GM18520 (cell line): ENCODE results near the gene DOHH.
"Not testable (repeated sequence)": the region's sequence is repeated elsewhere in the genome, so short reads cannot be mapped to it uniquely, and the experiment has no call there.

Source experiments
- ATAC-seq: cut with Tn5 transposase; IDR thresholded peaks from one replicate; pipeline ENCODE4 v1.9.1; 2021; ENCODE audit not compliant: unreplicated experiment

DOHH gene

GRCh38 chr19:3459965-3460582 lies 40.4 kb downstream of the DOHH start:
- ATAC-seq = no peak

- no peak for ATAC-seq
Measured at GRCh38 chr19:3459089-3459881, 41.2 kb downstream of the DOHH start.

- no peak for ATAC-seq
Measured at GRCh38 chr19:3458229-3459088, 42.0 kb downstream of the DOHH start.

GRCh38 chr19:3457528-3458228 lies 42.8 kb downstream of the DOHH start:
- no peak for ATAC-seq

GRCh38 chr19:3456925-3457527 lies 43.4 kb downstream of the DOHH start:
- ATAC-seq = no peak

- no peak for ATAC-seq
Measured at GRCh38 chr19:3455960-3456601, 44.4 kb downstream of the DOHH start.

- ATAC-seq = no peak
Measured at GRCh38 chr19:3455393-3455955, 45.0 kb downstream of the DOHH start.

- ATAC-seq = no peak
Measured at GRCh38 chr19:3454656-3455392, 45.6 kb downstream of the DOHH start.

GRCh38 chr19:3453840-3454239 lies 46.6 kb downstream of the DOHH start:
- no peak for ATAC-seq

GRCh38 chr19:3452942-3453214 lies 47.6 kb downstream of the DOHH start:
- not testable (repeated sequence) for ATAC-seq

GRCh38 chr19:3452171-3452941 lies 48.1 kb downstream of the DOHH start:
- ATAC-seq = no peak

- ATAC-seq = no peak
Measured at GRCh38 chr19:3451451-3451866, 49.0 kb downstream of the DOHH start.

- no peak for ATAC-seq
Measured at GRCh38 chr19:3450796-3451411, 49.6 kb downstream of the DOHH start.

- no peak for ATAC-seq
Measured at GRCh38 chr19:3448616-3449334, 51.7 kb downstream of the DOHH start.

GRCh38 chr19:3446657-3447056 lies 53.8 kb downstream of the DOHH start:
- not testable (repeated sequence) for ATAC-seq

- no peak for ATAC-seq
Measured at GRCh38 chr19:3444695-3445234, 55.7 kb downstream of the DOHH start.
